GM21723 (cell line): ENCODE measurements around the gene C2CD4C.
"Not testable (repeated sequence)": the region's sequence is repeated elsewhere in the genome, so short reads cannot be mapped to it uniquely, and the experiment has no call there.

Experiments used
- ATAC-seq: cut with Tn5 transposase; IDR thresholded peaks from one replicate; pipeline ENCODE4 v1.9.1; 2021; ENCODE audit warnings: mild to moderate bottlenecking, moderate library complexity; ENCODE audit not compliant: unreplicated experiment

Gene C2CD4C

GRCh38 chr19:402786-403185, 6.2 kb downstream of the C2CD4C start:
- ATAC-seq = no peak

GRCh38 chr19:401866-402511, 7.0 kb downstream of the C2CD4C start:
- no peak for ATAC-seq

GRCh38 chr19:400976-401865, 7.7 kb downstream of the C2CD4C start:
- ATAC-seq = no peak

GRCh38 chr19:399370-399769, 9.6 kb downstream of the C2CD4C start:
- ATAC-seq = no peak

GRCh38 chr19:398719-399118, 10.2 kb downstream of the C2CD4C start:
- no peak for ATAC-seq

DNA sequence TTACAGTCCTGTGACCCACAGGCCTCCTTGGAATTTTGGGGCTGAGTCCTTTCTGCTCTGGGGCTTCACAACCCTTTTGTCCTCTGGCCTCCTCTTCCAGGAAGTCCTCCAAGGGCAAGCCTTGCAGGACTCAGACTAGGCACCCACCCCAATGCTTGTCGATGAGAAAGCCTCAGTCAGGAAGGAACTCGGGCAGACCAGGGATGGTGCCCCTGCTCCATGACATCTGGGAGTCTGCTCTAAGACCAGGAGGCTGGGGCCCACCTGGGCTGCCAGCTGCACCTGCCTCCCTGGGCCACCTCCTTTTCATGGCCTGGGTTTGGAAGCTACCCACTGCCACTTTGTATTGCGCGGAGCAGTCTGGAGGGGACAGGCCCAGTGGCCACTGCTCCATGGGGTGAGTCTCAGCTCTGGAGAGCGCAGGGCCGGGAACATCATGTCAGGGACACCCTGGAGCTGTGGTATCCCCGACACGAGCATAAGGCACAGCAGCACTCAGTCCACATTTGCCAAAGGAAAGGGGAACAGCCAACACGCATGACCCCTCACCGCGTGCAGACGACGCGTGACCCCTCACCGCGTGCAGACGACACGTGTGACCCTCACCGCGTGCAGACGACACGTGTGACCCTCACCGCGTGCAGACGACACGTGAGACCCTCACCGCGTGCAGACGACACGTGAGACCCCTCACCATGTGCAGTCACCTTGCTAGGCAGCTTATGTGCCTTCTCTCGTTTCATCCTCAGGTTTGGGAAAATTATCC, 10.8 kb downstream of the C2CD4C start:
- no peak for ATAC-seq

DNA sequence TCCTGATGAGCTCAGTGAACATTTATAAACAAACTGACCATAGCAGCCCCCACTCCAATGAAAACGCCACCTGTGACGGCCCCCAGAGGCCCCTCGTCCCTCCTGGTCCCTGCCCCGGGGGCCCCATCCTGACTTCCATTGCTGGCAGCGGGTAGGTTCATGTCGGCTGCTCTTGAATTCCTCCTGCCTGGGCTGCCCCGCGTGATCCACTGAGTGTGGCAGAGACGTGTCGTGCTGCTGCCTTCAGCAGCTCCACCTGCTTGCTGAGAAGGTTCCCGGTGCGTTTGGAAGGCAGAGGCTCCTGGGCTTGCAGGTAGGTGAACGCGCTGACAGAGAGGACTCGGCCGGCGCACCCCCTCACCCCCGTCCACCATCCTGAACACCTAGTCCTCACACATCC, 11.6 kb downstream of the C2CD4C start:
- no peak for ATAC-seq

DNA sequence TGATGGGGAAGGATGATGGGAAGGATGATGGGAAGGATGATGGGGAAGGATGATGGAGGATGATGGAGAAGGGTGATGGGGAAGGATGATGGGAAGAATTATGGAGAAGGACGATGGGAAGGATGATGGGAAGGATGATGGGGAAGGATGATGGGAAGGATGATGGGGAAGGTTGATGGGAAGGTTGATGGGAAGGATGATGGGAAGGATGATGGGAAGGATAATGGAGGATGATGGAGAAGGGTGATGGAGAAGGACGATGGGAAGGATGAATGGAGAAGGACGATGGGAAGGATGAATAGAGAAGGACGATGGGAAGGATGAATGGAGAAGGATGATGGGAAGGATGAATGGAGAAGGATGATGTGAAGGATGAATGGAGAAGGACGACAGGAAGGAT, 13.5 kb downstream of the C2CD4C start:
- ATAC-seq = no peak

- not testable (repeated sequence) for ATAC-seq
Measured at GRCh38 chr19:394857-395256, 14.1 kb downstream of the C2CD4C start.

GRCh38 chr19:393560-393959, 15.4 kb downstream of the C2CD4C start:
- not testable (repeated sequence) for ATAC-seq

GRCh38 chr19:392375-392970, 16.5 kb downstream of the C2CD4C start:
- no peak for ATAC-seq

DNA sequence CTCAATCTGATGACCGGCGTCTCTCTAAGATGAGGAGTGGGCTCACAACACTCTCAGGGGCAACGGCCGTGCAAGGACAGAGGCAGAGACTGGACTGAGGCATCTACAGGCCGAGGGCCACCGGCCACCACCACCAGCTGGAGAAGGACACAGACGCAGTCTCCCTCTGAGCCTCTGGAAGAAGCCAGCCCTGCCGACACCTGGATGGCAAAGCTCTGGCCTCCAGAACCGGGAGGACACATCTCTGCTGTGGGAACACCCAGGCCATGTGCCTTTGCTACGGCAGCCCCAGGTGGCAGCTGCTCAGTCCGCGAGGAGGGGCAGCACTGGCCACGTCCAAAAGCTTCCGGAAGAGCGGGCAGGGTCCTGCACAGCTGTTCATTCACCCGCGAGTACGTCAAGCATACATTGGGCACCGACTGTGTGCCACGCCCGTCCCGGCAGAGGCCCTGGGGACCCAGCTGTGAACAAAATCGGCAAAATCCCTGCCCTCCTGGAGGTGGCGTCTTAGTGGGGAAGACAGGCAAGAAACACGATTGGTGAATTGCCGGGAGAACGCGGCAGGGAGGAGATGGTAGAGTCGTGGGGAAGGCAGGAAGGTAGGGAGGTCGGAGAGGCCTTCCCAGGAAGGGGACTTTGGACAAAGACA, 17.1 kb downstream of the C2CD4C start:
- ATAC-seq = no peak

DNA sequence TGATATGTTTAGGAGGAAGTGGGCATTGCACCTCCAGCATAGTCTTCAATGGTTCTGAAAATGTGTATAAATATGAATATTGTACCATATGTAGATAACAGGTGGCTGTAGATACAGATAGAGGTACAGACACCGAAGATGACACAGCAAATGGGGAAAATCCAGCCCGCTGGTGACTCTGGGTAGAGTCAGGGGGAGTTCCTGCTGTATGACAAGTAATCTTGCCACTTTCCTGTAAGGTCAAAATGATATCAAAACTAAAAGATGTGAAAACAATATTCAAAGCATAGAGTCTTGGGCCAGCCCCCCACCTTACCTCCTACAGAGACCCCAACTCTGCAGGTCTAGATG, 17.8 kb downstream of the C2CD4C start:
- no peak for ATAC-seq

DNA sequence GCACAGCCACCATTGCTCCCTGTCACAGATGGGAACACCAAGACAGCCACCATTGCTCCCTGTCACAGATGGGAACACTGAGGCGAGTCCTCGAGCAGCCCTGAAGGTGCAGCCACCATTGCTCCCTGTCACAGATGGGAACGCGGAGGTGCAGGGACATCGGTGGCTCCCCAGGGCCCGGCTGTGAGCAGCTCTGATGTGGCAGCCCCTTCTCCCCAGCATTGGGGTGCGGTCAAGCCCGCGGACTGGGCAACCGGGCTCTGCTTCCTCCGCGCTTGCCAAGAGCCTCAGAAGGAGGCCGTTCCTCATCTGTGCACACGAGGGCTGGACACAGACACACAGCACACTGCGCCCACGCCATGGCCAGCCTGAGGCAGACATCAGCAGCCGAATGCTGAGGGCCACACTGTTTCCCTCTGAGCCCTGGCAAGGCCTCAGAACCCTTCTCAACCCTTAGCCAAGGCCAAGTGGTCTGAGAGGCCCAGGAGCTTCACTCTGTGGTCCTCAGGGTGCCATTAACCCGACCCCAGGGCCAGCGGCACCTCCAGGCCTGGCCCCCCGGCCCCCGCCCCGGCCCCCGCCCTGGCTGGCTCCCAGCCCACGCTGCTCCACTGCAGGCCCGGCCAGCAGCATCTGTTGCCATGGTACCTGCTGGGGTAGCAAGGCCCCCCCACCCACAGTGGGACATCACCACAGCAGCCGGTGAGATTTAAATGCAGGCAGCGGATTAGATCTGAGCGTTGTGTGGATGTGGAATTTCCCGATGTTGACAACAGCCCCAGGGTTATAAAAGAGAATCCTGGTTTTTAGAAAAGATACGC, 18.4 kb downstream of the C2CD4C start:
- no peak for ATAC-seq

- no peak for ATAC-seq
Measured at GRCh38 chr19:389935-390289, 19.0 kb downstream of the C2CD4C start.

GRCh38 chr19:389255-389934, 19.6 kb downstream of the C2CD4C start:
- no peak for ATAC-seq

DNA sequence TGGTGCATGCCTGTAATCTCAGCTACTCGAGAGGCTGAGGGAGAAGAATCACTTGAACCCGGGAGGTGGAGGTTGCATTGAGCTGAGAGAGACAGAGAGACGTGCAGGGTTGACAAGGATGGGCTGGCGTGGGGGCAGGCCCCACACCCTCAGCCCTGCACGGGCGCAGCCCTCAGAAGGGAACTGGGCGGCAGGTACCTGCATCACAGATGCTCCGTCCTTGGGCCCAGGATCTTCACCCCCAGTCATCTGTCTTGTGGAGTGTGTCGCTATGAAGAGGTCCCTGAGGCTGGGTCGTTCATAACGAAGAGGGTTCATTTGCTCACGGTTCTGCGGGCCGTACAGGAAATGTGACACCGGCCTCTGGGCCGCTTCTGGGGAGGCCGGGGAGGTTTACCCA, 20.3 kb downstream of the C2CD4C start:
- ATAC-seq = no peak

DNA sequence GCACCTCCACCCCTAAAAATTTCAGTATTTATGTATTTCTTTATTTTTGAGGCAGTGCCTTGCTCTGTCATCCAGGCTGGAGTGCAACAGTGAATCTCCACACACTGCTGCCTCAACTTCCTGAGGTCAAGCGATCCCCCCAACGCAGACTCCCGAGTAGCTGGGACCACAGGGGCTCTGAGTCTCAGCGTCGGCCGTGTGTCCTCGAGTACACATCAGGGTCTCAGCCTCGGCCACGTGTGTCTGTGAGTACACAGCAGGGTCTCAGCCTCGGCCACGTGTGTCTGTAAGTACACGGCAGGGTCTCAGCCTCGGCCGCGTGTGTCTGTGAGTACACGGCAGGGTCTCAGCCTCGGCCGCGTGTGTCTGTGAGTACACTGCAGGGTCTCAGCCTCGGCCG, 21.2 kb downstream of the C2CD4C start:
- ATAC-seq = no peak

GRCh38 chr19:386632-387301, 22.2 kb downstream of the C2CD4C start:
- ATAC-seq = not testable (repeated sequence)
